Epithelial cell of proximal tubule (primary cell): Measurements from ENCODE around the gene SYNDIG1L. TPM values are rescaled to one million over a fixed set of nuclear protein-coding genes. Genes with fewer than 3 reads are reported as not detected.
"Not testable (repeated sequence)": the region's sequence is repeated elsewhere in the genome, so short reads cannot be mapped to it uniquely, and the experiment has no call there.

ENCODE experiments used
- DNase-seq: peaks from one replicate; pipeline ENCODE4 v3.0.0-alpha.2; 2011; ENCODE audit warnings: low read depth
- H3K4me3 ChIP-seq: 2 replicates; pipeline ENCODE4 v1.5.1; 2011; ENCODE audit warnings: low read depth, mild to moderate bottlenecking, low read length
- total RNA-seq: library from RNA; depleted of rRNA; stranded (reverse); fragments of >200 nt; gene quantifications from 2 replicates; pipeline ENCODE4 v1.2.3, GENCODE V29; 2015
- TF ChIP-seq, protein P1 (sequence below): conservative IDR thresholded peaks from 2 replicates; pipeline ENCODE4 v1.5.1; 2012; ENCODE audit warnings: low read depth, mild to moderate bottlenecking, low read length

Gene SYNDIG1L
- total RNA-seq, 1 donor from 2014 or later = not detected

DNA sequence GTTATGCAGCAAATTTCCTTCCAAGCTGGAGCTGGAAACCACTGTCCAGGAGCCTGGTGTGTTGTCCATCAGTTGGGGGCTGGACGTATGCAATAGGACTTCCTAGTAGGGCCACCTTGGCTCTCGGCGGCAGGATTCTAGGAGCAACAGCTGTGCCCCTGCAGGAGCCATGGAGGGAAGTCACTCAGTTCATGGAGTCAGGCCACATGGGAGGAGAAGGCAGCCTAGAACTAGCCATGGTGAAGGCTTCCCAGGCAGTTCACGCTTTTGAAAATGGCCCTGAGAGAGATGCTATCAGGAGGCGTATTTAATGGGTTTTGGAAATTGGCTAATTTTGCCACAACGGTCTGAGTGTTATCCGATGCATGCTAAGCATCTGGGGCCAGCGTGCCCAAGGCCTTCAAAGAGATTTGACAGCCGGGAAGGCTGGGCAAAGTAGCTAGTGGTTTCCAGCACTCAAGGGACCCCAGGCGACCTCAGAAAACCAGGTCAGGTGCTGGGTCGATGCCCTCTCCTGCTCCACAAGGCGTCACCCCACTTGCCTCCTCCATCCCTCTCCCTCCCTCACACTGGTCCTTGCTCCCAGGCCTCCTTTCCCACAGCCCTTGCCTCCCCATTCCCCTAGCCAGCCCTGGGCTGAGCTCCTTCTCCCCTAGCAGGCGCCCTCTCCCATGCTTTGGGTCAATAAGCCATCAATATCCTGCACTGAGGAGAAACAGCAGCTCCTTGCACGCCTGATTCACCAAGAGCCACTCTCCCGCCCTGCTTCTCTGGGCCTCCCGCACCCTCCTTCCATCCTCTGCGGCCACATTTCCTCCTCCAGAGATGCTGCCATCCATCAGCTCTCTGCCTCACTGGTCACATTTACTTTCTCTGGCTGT, 30.9 kb upstream of the SYNDIG1L start:
- no peak overlapping the region for H3K4me3 ChIP-seq
- DNase-seq = no peak
- TF ChIP-seq, protein P1, sequence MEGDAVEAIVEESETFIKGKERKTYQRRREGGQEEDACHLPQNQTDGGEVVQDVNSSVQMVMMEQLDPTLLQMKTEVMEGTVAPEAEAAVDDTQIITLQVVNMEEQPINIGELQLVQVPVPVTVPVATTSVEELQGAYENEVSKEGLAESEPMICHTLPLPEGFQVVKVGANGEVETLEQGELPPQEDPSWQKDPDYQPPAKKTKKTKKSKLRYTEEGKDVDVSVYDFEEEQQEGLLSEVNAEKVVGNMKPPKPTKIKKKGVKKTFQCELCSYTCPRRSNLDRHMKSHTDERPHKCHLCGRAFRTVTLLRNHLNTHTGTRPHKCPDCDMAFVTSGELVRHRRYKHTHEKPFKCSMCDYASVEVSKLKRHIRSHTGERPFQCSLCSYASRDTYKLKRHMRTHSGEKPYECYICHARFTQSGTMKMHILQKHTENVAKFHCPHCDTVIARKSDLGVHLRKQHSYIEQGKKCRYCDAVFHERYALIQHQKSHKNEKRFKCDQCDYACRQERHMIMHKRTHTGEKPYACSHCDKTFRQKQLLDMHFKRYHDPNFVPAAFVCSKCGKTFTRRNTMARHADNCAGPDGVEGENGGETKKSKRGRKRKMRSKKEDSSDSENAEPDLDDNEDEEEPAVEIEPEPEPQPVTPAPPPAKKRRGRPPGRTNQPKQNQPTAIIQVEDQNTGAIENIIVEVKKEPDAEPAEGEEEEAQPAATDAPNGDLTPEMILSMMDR = no peak

DNA sequence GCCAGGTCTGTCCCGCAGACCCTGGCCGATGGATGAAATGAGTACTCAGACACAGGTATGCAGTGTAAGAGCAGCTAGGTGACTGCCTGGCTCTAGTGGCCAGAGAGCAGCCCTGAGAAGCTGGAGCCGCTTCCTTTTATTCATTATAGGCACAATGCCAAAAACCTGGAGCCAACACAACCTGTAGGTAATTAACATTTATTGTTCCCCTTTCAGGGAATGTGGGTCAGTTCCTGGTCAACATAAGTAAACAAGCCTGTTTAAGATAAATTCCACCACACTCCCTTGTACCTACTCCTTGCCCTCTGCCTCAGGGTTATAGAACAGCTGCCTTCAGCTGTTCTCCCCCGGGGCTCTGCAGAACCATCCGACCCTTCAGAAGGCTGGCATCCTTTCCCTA, 28.4 kb upstream of the SYNDIG1L start:
- not testable (repeated sequence) for H3K4me3 ChIP-seq, DNase-seq

DNA sequence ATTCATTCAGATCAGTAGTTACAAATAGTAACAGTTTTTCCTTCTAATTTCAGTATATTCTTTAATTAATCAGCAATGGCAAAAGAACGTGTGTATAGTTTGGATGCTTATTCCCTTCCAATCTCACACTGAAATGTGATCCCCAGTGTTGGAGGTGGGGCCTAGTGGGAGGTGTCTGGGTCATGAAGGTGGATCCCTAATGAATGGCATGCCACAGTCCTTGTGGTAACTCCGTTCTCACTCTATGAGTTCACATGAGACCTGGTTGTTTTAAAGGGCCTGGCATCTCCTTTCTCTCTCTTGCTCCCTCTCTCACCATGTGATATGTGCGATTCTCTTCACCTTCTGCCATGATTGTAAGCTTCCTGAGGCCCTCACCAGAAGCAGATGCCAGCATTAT, 18.9 kb upstream of the SYNDIG1L start:
- no peak overlapping the region for H3K4me3 ChIP-seq
- TF ChIP-seq, protein P1 = no peak
- DNase-seq = no peak

DNA sequence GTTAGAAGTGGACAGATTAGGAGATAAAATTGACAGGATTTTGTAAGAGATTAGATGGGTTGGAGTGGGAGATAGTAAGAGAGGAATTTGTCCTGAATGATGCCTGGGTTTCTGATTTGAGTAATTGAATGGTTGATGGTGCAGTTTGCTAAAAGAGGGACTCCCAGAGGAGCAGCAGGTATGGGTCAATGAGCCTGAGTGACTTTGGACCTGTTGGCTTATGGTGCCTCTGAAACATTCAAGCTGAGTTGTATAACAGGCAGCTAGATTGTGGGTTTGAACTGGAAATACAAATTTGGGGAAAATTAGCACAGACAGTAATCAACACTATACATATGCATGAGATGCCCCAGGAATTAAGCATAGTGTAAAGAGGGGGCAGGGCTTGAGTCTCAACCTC, 16.7 kb upstream of the SYNDIG1L start:
- no peak overlapping the region for H3K4me3 ChIP-seq
- DNase-seq = no peak
- TF ChIP-seq, protein P1 = no peak

DNA sequence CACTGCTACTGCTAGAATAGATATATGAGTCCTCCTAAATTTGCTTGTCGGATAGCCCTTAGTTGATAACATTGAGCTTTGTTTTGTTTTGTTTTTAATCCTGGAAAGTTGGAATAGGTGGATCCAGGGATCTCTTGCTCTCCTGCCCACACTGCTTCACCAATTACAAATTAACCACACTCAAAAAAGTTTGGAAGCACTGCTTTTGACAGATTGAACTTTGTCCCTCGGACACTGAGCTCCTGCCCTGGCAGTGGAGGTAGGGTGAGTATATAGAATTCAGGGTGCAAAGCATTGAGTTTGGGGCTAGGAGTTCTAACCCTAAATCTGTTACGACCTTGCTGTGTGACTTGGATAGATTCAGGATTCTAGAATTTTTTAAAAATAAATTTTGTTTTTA, 15.1 kb upstream of the SYNDIG1L start:
- H3K4me3 ChIP-seq = no peak overlapping the region
- TF ChIP-seq, protein P1 = no peak
- DNase-seq = no peak

DNA sequence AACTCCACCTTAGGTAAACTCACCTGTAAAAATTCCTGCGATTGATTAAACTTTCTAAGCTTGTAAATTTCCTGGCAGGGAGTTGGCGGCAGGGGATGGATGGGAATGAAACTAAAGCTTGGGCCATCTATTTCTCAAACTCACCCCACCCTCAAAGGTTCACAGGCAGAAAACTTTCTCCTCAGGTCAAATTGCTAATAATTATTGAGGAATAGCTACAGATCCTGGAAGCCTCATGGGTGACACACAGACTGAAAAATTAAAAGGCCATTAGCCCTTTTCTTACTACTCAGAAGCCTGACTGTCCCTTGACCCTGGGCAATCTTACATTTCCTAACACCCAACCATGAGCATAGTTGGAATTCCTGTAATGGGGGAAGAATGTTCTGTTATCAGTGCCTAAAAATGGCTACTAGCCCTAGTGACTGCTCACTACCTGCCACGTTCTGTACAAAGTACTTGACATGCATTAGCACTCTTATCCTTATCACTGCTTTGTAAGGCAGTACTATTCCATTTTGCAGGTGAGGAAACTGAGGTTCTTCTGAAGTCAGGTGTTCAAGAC, 12.4 kb upstream of the SYNDIG1L start:
- DNase-seq = no peak
- TF ChIP-seq, protein P1 = no peak
- H3K4me3 ChIP-seq = no peak overlapping the region

DNA sequence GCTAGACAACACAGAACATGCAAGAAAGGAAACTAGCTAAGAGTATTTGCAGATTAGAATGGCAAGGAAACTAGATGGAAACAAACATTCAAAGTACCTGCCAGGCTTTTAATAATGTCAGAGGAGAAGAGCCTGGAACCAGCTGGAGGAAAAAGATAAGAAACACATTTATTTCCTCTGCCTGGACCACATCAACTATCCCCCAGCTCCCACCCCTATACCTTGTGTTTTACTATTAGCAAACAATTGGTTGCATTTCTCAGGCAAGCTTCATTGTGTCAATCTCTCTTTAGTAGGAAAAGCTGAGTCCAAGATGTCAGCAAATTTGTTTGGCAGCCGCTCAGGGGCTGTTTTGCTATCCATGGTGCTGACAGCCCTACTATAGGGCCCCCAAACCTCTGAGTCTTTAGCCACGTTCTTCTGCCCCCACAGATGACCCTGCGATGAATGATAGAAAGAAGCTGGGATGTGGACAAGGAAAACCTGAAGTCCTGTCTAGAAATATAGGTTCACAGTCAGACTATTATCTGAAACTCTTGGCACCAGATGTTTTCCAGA, 11.6 kb upstream of the SYNDIG1L start:
- TF ChIP-seq, protein P1 = no peak
- no peak overlapping the region for H3K4me3 ChIP-seq
- no peak for DNase-seq
